DND-41 (cell line): ENCODE results near the gene CRTAP.

Source experiments
- ATAC-seq: fragments of 200-7000 bp; cut with Tn5 transposase; 3 replicates; pipeline ENCODE4 v1.9.1; 2021; ENCODE audit warnings: low read depth; ENCODE audit not compliant: insufficient read depth
- DNase-seq: peaks from one replicate; pipeline ENCODE4 v3.0.0-alpha.2; 2020
- H2AFZ ChIP-seq: 2 replicates; pipeline ENCODE4 v1.6.0; 2012; ENCODE audit warnings: low read depth, low read length
- H3K27ac ChIP-seq: 2 replicates; pipeline ENCODE4 v1.5.1; 2012; ENCODE audit warnings: low read length, inconsistent platforms
- H3K27me3 ChIP-seq: fragments of 200-600 bp; sonication (generic); 2 replicates; pipeline ENCODE4 v1.6.0; 2012; ENCODE audit warnings: low read length, mild to moderate bottlenecking, inconsistent platforms; ENCODE audit not compliant: insufficient read depth, poor library complexity
- H3K36me3 ChIP-seq: 2 replicates; pipeline ENCODE4 v1.5.1; 2012; ENCODE audit warnings: low read length, inconsistent platforms; ENCODE audit not compliant: insufficient read depth
- H3K4me1 ChIP-seq: 2 replicates; pipeline ENCODE4 v1.5.1; 2012; ENCODE audit warnings: mild to moderate bottlenecking, low read length; ENCODE audit not compliant: insufficient read depth
- H3K4me2 ChIP-seq: 2 replicates; pipeline ENCODE4 v1.6.0; 2012; ENCODE audit warnings: mild to moderate bottlenecking, moderate library complexity, low read length, inconsistent platforms; ENCODE audit not compliant: insufficient read depth
- H3K4me3 ChIP-seq, 2 experiments: fragments of 200-600 bp in 1 of 2; shearing (Covaris generic) in 1 of 2; 2 replicates each; pipeline ENCODE4 v1.5.1; 2012 to 2016; ENCODE audit warnings: inconsistent platforms in 2 of 2, low read length in 2 of 2, mild to moderate bottlenecking in 2 of 2, low read depth in 1 of 2, moderate library complexity in 1 of 2
- H3K79me2 ChIP-seq: 2 replicates; pipeline ENCODE4 v1.6.0; 2012; ENCODE audit warnings: low read length, inconsistent platforms; ENCODE audit not compliant: insufficient read depth
- H3K9ac ChIP-seq: 2 replicates; pipeline ENCODE4 v1.6.0; 2012; ENCODE audit warnings: low read depth, mild to moderate bottlenecking, inconsistent platforms, low read length, moderate library complexity
- H3K9me3 ChIP-seq: 2 replicates; pipeline ENCODE4 v1.5.1; 2012; ENCODE audit warnings: low read length, moderate library complexity, mild to moderate bottlenecking, inconsistent platforms; ENCODE audit not compliant: insufficient read depth, severe bottlenecking
- H4K20me1 ChIP-seq: 2 replicates; pipeline ENCODE4 v1.6.0; 2012; ENCODE audit warnings: low read length; ENCODE audit not compliant: insufficient read depth
- EZH2 ChIP-seq: IDR thresholded peaks from 3 replicates; pipeline ENCODE4 v1.6.1; 2012; ENCODE audit warnings: borderline replicate concordance, low read depth, mild to moderate bottlenecking, moderate library complexity, low read length, inconsistent platforms; ENCODE audit not compliant: severe bottlenecking
- TF ChIP-seq, protein P1 (sequence below): IDR thresholded peaks from 2 replicates; pipeline ENCODE4 v1.5.1; 2012; ENCODE audit warnings: borderline replicate concordance, low read length, moderate library complexity, mild to moderate bottlenecking; ENCODE audit not compliant: poor library complexity, severe bottlenecking; ENCODE audit errors: extremely low read depth

CRTAP gene

DNA sequence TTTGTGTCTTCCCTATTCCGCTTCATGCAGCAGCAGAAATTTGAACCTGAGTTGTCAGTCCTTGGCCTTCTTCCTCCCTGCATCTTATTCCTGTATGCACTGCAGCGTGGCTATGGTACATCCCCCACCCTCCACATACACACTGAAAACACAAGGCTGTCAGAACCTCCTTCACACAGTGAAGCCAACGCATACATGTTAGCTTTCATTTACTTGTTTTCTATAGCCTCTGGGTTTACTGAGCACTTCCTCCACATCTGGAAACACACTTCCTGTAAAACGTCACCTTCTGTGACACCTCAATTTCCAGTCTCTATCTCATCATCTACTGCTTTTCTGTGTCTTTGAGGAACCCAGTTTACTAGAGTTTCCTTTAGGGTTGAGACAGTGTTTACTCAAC is 57.8 kb downstream of the CRTAP start:
- Histone ChIP-seq H3K9ac (no peak overlapping the region), H3K4me1 (no peaks in the 10 kb centered on the region), H3K4me2 (no peak overlapping the region), H3K9me3 (no peaks in the 10 kb centered on the region), H3K27ac (no peak overlapping the region), H3K36me3 (no peaks in the 10 kb centered on the region), H3K4me3 (no peak overlapping the region), H3K79me2 (no peaks in the 10 kb centered on the region), H3K27me3 (no peaks in the 10 kb centered on the region), H4K20me1 (no peaks in the 10 kb centered on the region), H2AFZ (no peak overlapping the region; the same call in 1 of the 2 replicates)
- TF ChIP-seq EZH2, result no peak
- TF ChIP-seq, protein P1, sequence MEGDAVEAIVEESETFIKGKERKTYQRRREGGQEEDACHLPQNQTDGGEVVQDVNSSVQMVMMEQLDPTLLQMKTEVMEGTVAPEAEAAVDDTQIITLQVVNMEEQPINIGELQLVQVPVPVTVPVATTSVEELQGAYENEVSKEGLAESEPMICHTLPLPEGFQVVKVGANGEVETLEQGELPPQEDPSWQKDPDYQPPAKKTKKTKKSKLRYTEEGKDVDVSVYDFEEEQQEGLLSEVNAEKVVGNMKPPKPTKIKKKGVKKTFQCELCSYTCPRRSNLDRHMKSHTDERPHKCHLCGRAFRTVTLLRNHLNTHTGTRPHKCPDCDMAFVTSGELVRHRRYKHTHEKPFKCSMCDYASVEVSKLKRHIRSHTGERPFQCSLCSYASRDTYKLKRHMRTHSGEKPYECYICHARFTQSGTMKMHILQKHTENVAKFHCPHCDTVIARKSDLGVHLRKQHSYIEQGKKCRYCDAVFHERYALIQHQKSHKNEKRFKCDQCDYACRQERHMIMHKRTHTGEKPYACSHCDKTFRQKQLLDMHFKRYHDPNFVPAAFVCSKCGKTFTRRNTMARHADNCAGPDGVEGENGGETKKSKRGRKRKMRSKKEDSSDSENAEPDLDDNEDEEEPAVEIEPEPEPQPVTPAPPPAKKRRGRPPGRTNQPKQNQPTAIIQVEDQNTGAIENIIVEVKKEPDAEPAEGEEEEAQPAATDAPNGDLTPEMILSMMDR, result no peak
- ATAC-seq, result peak; percentile 56; the same call in 2 of the 3 replicates
- DNase-seq, result no peak

DNA sequence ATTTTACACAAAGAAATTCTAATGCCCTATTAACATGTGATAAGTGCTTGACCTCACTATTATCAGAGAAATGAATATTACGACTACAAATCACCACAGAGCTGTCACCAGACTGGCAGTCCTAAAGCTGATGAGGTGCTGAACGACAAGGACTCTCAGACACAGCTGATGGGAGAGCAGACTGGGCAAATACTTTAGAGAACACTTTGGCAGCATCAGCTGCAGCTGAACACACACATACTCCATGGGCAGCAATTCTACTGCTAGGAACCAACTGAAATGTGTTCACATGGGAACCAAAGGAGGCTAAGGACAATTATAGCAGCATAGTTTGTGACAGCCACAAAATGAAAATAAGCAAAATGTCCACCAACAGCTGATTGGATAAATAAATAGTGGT is 59.3 kb downstream of the CRTAP start:
- Histone ChIP-seq H2AFZ (no peak overlapping the region), H3K27ac (no peak overlapping the region), H3K79me2 (no peaks in the 10 kb centered on the region), H4K20me1 (no peaks in the 10 kb centered on the region), H3K4me2 (no peak overlapping the region), H3K9me3 (no peaks in the 10 kb centered on the region), H3K9ac (no peak overlapping the region), H3K27me3 (no peaks in the 10 kb centered on the region), H3K36me3 (no peaks in the 10 kb centered on the region), H3K4me1 (no peaks in the 10 kb centered on the region), H3K4me3 (no peak overlapping the region)
- no peak for DNase-seq
- TF ChIP-seq, protein P1, result no peak
- no peak for TF ChIP-seq EZH2
- ATAC-seq, result no peak

DNA sequence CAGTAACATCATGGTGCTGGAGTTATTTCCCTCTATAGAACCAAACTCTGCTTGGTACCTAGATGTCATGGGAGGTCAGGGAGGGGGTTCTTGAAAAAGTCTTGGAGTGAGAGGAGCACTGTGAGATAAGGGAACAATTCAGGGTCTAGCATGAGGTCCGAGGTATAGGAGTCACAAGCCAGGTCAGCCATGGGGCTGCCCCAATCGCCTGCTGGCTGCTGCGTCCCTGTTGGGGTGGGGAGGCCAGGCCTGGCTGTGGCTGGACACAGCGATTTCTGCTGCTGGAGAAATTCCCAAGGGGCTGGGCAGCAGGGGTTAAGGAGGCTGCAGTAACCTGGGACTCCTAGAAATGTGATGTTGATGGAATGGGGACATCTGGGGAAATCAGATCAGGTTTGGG is 59.9 kb downstream of the CRTAP start:
- Histone ChIP-seq H3K36me3 (no peaks in the 10 kb centered on the region), H3K4me3 (no peak overlapping the region), H3K9me3 (no peaks in the 10 kb centered on the region), H3K27me3 (no peaks in the 10 kb centered on the region), H3K9ac (no peak overlapping the region), H3K79me2 (no peaks in the 10 kb centered on the region), H3K4me2 (no peak overlapping the region), H2AFZ (no peak overlapping the region), H4K20me1 (no peaks in the 10 kb centered on the region), H3K4me1 (no peaks in the 10 kb centered on the region), H3K27ac (no peak overlapping the region)
- no peak for ATAC-seq
- TF ChIP-seq EZH2, result no peak
- TF ChIP-seq, protein P1, result no peak
- no peak for DNase-seq

DNA sequence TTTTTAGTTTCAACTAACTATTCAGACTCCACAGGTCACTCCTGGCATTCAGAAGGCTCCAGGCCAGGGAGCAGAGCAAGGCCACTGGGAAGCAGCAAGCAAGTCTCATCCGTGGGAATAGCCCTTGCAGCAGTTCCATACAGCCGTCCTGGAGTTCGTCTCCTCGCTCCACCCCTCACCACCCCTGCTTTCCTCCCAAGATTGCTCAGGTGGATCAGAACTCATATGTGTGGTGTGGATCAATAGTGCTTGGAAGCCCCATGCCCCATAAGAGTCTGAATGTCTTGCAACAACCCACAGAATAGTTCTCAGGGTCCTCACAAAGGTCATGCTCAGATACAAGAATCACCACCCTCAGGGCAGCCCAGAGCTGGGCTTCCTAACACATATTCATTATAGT is 60.3 kb downstream of the CRTAP start:
- no peaks in the 10 kb centered on the region for H3K4me1 ChIP-seq
- no peaks in the 10 kb centered on the region for H3K9me3 ChIP-seq
- no peaks in the 10 kb centered on the region for H3K36me3 ChIP-seq
- no peak overlapping the region for H3K4me2 ChIP-seq
- H3K27ac ChIP-seq, result no peak overlapping the region
- ATAC-seq (no peak), DNase-seq (no peak)
- no peak overlapping the region for H2AFZ ChIP-seq
- no peak overlapping the region for H3K4me3 ChIP-seq
- no peak overlapping the region for H3K9ac ChIP-seq
- H3K27me3 ChIP-seq, result no peaks in the 10 kb centered on the region
- H3K79me2 ChIP-seq, result no peaks in the 10 kb centered on the region
- H4K20me1 ChIP-seq, result no peaks in the 10 kb centered on the region
- TF ChIP-seq, protein P1, result no peak
- TF ChIP-seq EZH2, result no peak
